ENCODE measurements around the gene MON1A.
A peak's percentile ranks its signal among the peaks of the same experiment; 100 is the strongest.
"Not testable (repeated sequence)": the region's sequence is repeated elsewhere in the genome, so short reads cannot be mapped to it uniquely, and the experiment has no call there.

Gene MON1A

GRCh38 chr3:49917806-49918590 is 11.6 kb downstream of the MON1A start:
- not testable (repeated sequence) for H3K9ac ChIP-seq (ENCODE audit: low read length); DNase-seq; H3K9me3 ChIP-seq (ENCODE audit: insufficient read depth, low read depth, low read length); H3K4ac ChIP-seq (ENCODE audit: low read depth, low read length); H2AFZ ChIP-seq (ENCODE audit: insufficient read depth, low read length, poor library complexity); H3K4me1 ChIP-seq (ENCODE audit: control insufficient read depth in 1 of 2, insufficient read depth in 2 of 2, low read length in 2 of 2); H2BK5ac ChIP-seq (ENCODE audit: low read depth, low read length, poor library complexity); H4K12ac ChIP-seq (ENCODE audit: low read depth, low read length); H3K4me2 ChIP-seq (ENCODE audit: low read length); H3K36me3 ChIP-seq (ENCODE audit: control insufficient read depth in 1 of 2, insufficient read depth in 2 of 2, low read length in 2 of 2); H3K27ac ChIP-seq (ENCODE audit: low read depth, low read length); H3K27me3 ChIP-seq (ENCODE audit: insufficient read depth, low read length); H3K79me2 ChIP-seq (ENCODE audit: control insufficient read depth, insufficient read depth, low read length, poor library complexity); H3K4me3 ChIP-seq (ENCODE audit: low read depth, low read length); H3K79me1 ChIP-seq (ENCODE audit: low read length); H2BK120ac ChIP-seq (ENCODE audit: insufficient read depth, low read length, poor library complexity); H4K8ac ChIP-seq (ENCODE audit: low read depth, low read length); H3K23ac ChIP-seq (ENCODE audit: low read length); H3K14ac ChIP-seq (ENCODE audit: low read length); H3K18ac ChIP-seq (ENCODE audit: low read length); H2BK12ac ChIP-seq (ENCODE audit: low read length); H2AK5ac ChIP-seq (ENCODE audit: low read length); H4K91ac ChIP-seq (ENCODE audit: low read depth, low read length)
- WGBS (ENCODE audit: extremely low coverage, insufficient coverage, insufficient read length), result no CpG with 5 or more reads among the region's 19 CpGs

GRCh38 chr3:49916686-49917085 is 12.9 kb downstream of the MON1A start:
- no peak overlapping the region for H3K4ac ChIP-seq (ENCODE audit: low read depth, low read length)
- no CpG with 5 or more reads among the region's 5 CpGs for WGBS (ENCODE audit: extremely low coverage, insufficient coverage, insufficient read length)

GRCh38 chr3:49914906-49915305 is 14.7 kb downstream of the MON1A start:
- Histone ChIP-seq H3K4ac (ENCODE audit: low read depth, low read length) (no peak overlapping the region), H3K27me3 (ENCODE audit: insufficient read depth, low read length) (no peaks in the 10 kb centered on the region), H3K4me1 (ENCODE audit: control insufficient read depth in 1 of 2, insufficient read depth in 2 of 2, low read length in 2 of 2) (no peaks in the 10 kb centered on the region), H4K91ac (ENCODE audit: low read depth, low read length) (no peak overlapping the region), H3K36me3 (ENCODE audit: control insufficient read depth in 1 of 2, insufficient read depth in 2 of 2, low read length in 2 of 2) (peaks cover 11 to 14% of the 10 kb centered on the region in 2 experiments), H3K14ac (ENCODE audit: low read length) (no peak overlapping the region), H3K79me2 (ENCODE audit: control insufficient read depth, insufficient read depth, low read length, poor library complexity) (no peaks in the 10 kb centered on the region), H3K23ac (ENCODE audit: low read length) (no peak overlapping the region), H3K4me3 (ENCODE audit: low read depth, low read length) (no peak overlapping the region), H3K18ac (ENCODE audit: low read length) (no peak overlapping the region), H4K8ac (ENCODE audit: low read depth, low read length) (no peak overlapping the region), H2AK5ac (ENCODE audit: low read length) (no peak overlapping the region), H3K79me1 (ENCODE audit: low read length) (no peaks in the 10 kb centered on the region), H2BK120ac (ENCODE audit: insufficient read depth, low read length, poor library complexity) (no peak overlapping the region), H3K4me2 (ENCODE audit: low read length) (no peak overlapping the region), H3K27ac (ENCODE audit: low read depth, low read length) (no peak overlapping the region), H3K9ac (ENCODE audit: low read length) (no peak overlapping the region), H4K12ac (ENCODE audit: low read depth, low read length) (no peak overlapping the region), H2BK12ac (ENCODE audit: low read length) (no peak overlapping the region), H2AFZ (ENCODE audit: insufficient read depth, low read length, poor library complexity) (no peak overlapping the region), H2BK5ac (ENCODE audit: low read depth, low read length, poor library complexity) (no peak overlapping the region), H3K9me3 (ENCODE audit: insufficient read depth, low read depth, low read length) (no peaks in the 10 kb centered on the region)
- no CpG with 5 or more reads among the region's 2 CpGs for WGBS (ENCODE audit: extremely low coverage, insufficient coverage, insufficient read length)
- DNase-seq, result peak in 1 of 2 donors; percentile 56

More at GRCh38 chr3:49916686-49917085, 12.9 kb downstream of the MON1A start:
- Histone ChIP-seq H3K4me2 (ENCODE audit: low read length) (no peak overlapping the region), H3K18ac (ENCODE audit: low read length) (no peak overlapping the region), H3K27ac (ENCODE audit: low read depth, low read length) (no peak overlapping the region), H4K91ac (ENCODE audit: low read depth, low read length) (no peak overlapping the region), H3K14ac (ENCODE audit: low read length) (no peak overlapping the region), H3K27me3 (ENCODE audit: insufficient read depth, low read length) (no peaks in the 10 kb centered on the region), H2BK120ac (ENCODE audit: insufficient read depth, low read length, poor library complexity) (no peak overlapping the region), H3K4me3 (ENCODE audit: low read depth, low read length) (no peak overlapping the region), H3K79me1 (ENCODE audit: low read length) (no peaks in the 10 kb centered on the region), H2AFZ (ENCODE audit: insufficient read depth, low read length, poor library complexity) (no peak overlapping the region), H3K79me2 (ENCODE audit: control insufficient read depth, insufficient read depth, low read length, poor library complexity) (no peaks in the 10 kb centered on the region), H3K9me3 (ENCODE audit: insufficient read depth, low read depth, low read length) (no peaks in the 10 kb centered on the region), H2BK5ac (ENCODE audit: low read depth, low read length, poor library complexity) (no peak overlapping the region), H3K36me3 (ENCODE audit: control insufficient read depth in 1 of 2, insufficient read depth in 2 of 2, low read length in 2 of 2) (no peaks in the 10 kb centered on the region), H4K12ac (ENCODE audit: low read depth, low read length) (no peak overlapping the region), H3K23ac (ENCODE audit: low read length) (no peak overlapping the region), H3K4me1 (ENCODE audit: control insufficient read depth in 1 of 2, insufficient read depth in 2 of 2, low read length in 2 of 2) (no peaks in the 10 kb centered on the region), H2BK12ac (ENCODE audit: low read length) (no peak overlapping the region), H4K8ac (ENCODE audit: low read depth, low read length) (no peak overlapping the region), H3K9ac (ENCODE audit: low read length) (no peak overlapping the region), H2AK5ac (ENCODE audit: low read length) (no peak overlapping the region)
- DNase-seq, result no peak

GRCh38 chr3:49912881-49913281 is 16.7 kb downstream of the MON1A start:
- DNase-seq, result no peak
- Histone ChIP-seq H2BK5ac (ENCODE audit: low read depth, low read length, poor library complexity) (no peak overlapping the region), H3K27me3 (ENCODE audit: insufficient read depth, low read length) (no peaks in the 10 kb centered on the region), H3K9ac (ENCODE audit: low read length) (no peak overlapping the region), H3K4ac (ENCODE audit: low read depth, low read length) (no peak overlapping the region), H3K79me1 (ENCODE audit: low read length) (no peaks in the 10 kb centered on the region), H3K27ac (ENCODE audit: low read depth, low read length) (no peak overlapping the region), H3K4me3 (ENCODE audit: low read depth, low read length) (no peak overlapping the region), H3K18ac (ENCODE audit: low read length) (no peak overlapping the region), H3K23ac (ENCODE audit: low read length) (no peak overlapping the region), H4K91ac (ENCODE audit: low read depth, low read length) (no peak overlapping the region), H4K12ac (ENCODE audit: low read depth, low read length) (no peak overlapping the region), H2AFZ (ENCODE audit: insufficient read depth, low read length, poor library complexity) (no peak overlapping the region), H2BK120ac (ENCODE audit: insufficient read depth, low read length, poor library complexity) (no peak overlapping the region), H2AK5ac (ENCODE audit: low read length) (no peak overlapping the region), H3K4me1 (ENCODE audit: control insufficient read depth in 1 of 2, insufficient read depth in 2 of 2, low read length in 2 of 2) (no peaks in the 10 kb centered on the region), H3K9me3 (ENCODE audit: insufficient read depth, low read depth, low read length) (no peaks in the 10 kb centered on the region), H3K14ac (ENCODE audit: low read length) (no peak overlapping the region), H4K8ac (ENCODE audit: low read depth, low read length) (no peak overlapping the region), H2BK12ac (ENCODE audit: low read length) (no peak overlapping the region), H3K36me3 (ENCODE audit: control insufficient read depth in 1 of 2, insufficient read depth in 2 of 2, low read length in 2 of 2) (peaks cover 12 to 23% of the 10 kb centered on the region in 2 experiments), H3K79me2 (ENCODE audit: control insufficient read depth, insufficient read depth, low read length, poor library complexity) (no peaks in the 10 kb centered on the region), H3K4me2 (ENCODE audit: low read length) (no peak overlapping the region)
- WGBS (ENCODE audit: extremely low coverage, insufficient coverage, insufficient read length), result no CpG with 5 or more reads among the region's 4 CpGs
